ENCODE data around the gene KIAA1671.

Gene KIAA1671

DNA sequence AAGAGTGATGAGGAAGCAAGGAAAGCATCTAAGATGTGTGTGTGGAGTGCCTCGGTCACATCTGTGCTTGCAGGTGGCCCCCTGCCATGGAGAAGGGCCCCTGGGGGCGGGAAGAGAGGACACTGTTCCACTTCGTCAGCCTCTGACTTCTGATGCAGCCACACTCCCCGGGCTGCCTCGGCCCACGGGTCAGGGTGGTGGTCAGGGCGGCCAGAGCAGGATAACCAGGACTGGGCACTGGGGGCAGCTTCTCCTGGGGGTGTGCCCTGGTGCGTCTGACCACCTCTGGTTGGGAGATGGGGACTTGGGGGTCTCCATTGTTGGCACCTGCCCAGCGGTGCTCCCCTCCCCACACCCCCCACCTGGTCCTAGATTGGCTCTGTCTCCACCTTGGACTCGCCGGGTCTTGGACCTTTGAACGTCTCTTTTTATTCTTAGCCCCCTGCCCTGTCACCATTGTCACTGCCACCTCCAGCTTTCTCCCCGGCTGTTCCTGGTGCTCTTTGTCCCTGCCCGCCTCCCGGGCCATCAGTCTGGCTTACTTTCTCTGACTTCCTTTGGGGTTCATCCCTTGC is 114.4 kb downstream of the KIAA1671 start:
- Histone ChIP-seq H3F3A (ENCODE audit: insufficient read depth, low read length) (no peaks in the 10 kb centered on the region), H3K27ac (ENCODE audit: low read depth, low read length, poor library complexity, severe bottlenecking) (no peak overlapping the region), H3K4me1 (ENCODE audit: insufficient read depth, low read length, severe bottlenecking) (no peaks in the 10 kb centered on the region), H4K20me1 (ENCODE audit: insufficient read depth, low read length) (no peaks in the 10 kb centered on the region), H3K4me3 (ENCODE audit: low read depth, low read length, poor library complexity, severe bottlenecking) (no peak overlapping the region), H3K9ac (ENCODE audit: low read length) (no peak overlapping the region), H3K4me2 (ENCODE audit: low read length) (no peak overlapping the region), H3K36me3 (ENCODE audit: insufficient read depth, low read length) (no peaks in the 10 kb centered on the region), H3K79me2 (ENCODE audit: insufficient read depth, low read length) (no peaks in the 10 kb centered on the region), H2AFZ (ENCODE audit: low read length) (no peak overlapping the region), H3K9me3 (ENCODE audit: low read length) (no peaks in the 10 kb centered on the region), H3K27me3 (ENCODE audit: insufficient read depth, low read length) (no peaks in the 10 kb centered on the region), H3K9me2 (ENCODE audit: low read depth, low read length) (no peaks in the 10 kb centered on the region)
- TF ChIP-seq, protein P1, sequence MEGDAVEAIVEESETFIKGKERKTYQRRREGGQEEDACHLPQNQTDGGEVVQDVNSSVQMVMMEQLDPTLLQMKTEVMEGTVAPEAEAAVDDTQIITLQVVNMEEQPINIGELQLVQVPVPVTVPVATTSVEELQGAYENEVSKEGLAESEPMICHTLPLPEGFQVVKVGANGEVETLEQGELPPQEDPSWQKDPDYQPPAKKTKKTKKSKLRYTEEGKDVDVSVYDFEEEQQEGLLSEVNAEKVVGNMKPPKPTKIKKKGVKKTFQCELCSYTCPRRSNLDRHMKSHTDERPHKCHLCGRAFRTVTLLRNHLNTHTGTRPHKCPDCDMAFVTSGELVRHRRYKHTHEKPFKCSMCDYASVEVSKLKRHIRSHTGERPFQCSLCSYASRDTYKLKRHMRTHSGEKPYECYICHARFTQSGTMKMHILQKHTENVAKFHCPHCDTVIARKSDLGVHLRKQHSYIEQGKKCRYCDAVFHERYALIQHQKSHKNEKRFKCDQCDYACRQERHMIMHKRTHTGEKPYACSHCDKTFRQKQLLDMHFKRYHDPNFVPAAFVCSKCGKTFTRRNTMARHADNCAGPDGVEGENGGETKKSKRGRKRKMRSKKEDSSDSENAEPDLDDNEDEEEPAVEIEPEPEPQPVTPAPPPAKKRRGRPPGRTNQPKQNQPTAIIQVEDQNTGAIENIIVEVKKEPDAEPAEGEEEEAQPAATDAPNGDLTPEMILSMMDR (IDR thresholded peaks at IDR 0.05; ENCODE audit: low read length), result no peak
- TF ChIP-seq EZH2 (IDR thresholded peaks at IDR 0.05; ENCODE audit: borderline replicate concordance, low read length), result no peak

DNA sequence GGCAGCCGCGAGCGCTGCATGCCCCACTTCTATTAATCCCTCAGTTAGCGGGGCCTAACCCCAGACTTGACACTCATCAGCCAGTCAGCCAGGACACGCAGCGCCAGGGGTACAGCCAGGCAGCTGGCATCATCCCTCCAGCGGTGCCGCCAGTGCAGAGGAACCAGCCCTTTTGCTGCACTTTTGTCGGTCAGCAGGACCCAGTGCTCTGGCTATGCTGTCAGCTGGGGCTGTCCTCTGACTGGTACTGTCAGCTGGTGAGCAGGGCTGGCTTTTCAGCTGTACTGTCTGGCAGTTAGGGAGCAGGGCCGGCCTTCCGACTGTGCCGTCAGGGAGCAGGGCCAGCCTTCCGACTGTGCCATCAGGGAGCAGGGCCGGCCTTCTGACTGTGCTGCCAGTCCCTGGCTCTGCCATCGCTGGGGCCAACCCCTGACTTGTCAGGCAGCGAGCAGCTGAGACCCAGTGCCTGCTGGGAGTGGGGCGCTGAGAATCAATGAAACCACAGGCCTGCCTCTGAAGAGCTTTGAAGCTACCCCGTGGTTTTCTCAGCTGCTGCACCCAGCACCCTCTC is 115.4 kb downstream of the KIAA1671 start:
- H3K4me1 ChIP-seq (ENCODE audit: insufficient read depth, low read length, severe bottlenecking), result no peaks in the 10 kb centered on the region
- H3K4me2 ChIP-seq (ENCODE audit: low read length), result no peak overlapping the region
- no peak overlapping the region for H2AFZ ChIP-seq (ENCODE audit: low read length)
- H3F3A ChIP-seq (ENCODE audit: insufficient read depth, low read length), result no peaks in the 10 kb centered on the region
- H3K9me2 ChIP-seq (ENCODE audit: low read depth, low read length), result no peaks in the 10 kb centered on the region
- H3K27ac ChIP-seq (ENCODE audit: low read depth, low read length, poor library complexity, severe bottlenecking), result no peak overlapping the region
- no peaks in the 10 kb centered on the region for H3K79me2 ChIP-seq (ENCODE audit: insufficient read depth, low read length)
- no peak overlapping the region for H3K9ac ChIP-seq (ENCODE audit: low read length)
- H3K27me3 ChIP-seq (ENCODE audit: insufficient read depth, low read length), result no peaks in the 10 kb centered on the region
- H3K36me3 ChIP-seq (ENCODE audit: insufficient read depth, low read length), result no peaks in the 10 kb centered on the region
- TF ChIP-seq EZH2 (IDR thresholded peaks at IDR 0.05; ENCODE audit: borderline replicate concordance, low read length), result no peak
- TF ChIP-seq, protein P1 (IDR thresholded peaks at IDR 0.05; ENCODE audit: low read length), result no peak
- H3K9me3 ChIP-seq (ENCODE audit: low read length), result no peaks in the 10 kb centered on the region
- no peaks in the 10 kb centered on the region for H4K20me1 ChIP-seq (ENCODE audit: insufficient read depth, low read length)
- H3K4me3 ChIP-seq (ENCODE audit: low read depth, low read length, poor library complexity, severe bottlenecking), result no peak overlapping the region

DNA sequence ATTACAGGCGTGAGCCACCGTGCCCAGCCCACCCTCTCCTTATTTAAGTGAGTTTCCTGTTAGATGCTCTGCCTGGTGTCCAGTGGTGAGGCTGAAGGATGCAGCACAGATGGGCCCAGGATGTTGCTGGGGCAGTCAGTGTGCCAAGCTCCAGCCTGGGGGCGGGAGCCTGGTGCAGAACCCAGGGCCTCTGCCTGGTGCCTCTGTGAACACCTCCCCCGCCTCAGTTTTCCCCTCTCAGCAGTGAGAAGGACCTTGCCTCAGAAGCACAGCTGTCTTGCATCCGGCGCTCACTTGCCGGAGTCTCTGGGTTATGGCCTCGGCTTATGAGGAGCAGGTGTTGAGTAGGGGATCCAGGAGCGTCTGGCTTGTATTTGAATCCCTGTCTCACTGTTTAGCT is 116.2 kb downstream of the KIAA1671 start:
- H3K9ac ChIP-seq (ENCODE audit: low read length), result no peak overlapping the region
- TF ChIP-seq, protein P1 (IDR thresholded peaks at IDR 0.05; ENCODE audit: low read length), result no peak
- no peak for TF ChIP-seq EZH2 (IDR thresholded peaks at IDR 0.05; ENCODE audit: borderline replicate concordance, low read length)
- no peaks in the 10 kb centered on the region for H3K27me3 ChIP-seq (ENCODE audit: insufficient read depth, low read length)
- no peak overlapping the region for H2AFZ ChIP-seq (ENCODE audit: low read length)
- no peaks in the 10 kb centered on the region for H3K9me2 ChIP-seq (ENCODE audit: low read depth, low read length)
- no peaks in the 10 kb centered on the region for H3K79me2 ChIP-seq (ENCODE audit: insufficient read depth, low read length)
- no peak overlapping the region for H3K4me2 ChIP-seq (ENCODE audit: low read length)
- no peaks in the 10 kb centered on the region for H3K4me1 ChIP-seq (ENCODE audit: insufficient read depth, low read length, severe bottlenecking)
- no peaks in the 10 kb centered on the region for H3F3A ChIP-seq (ENCODE audit: insufficient read depth, low read length)
- no peaks in the 10 kb centered on the region for H3K9me3 ChIP-seq (ENCODE audit: low read length)
- H4K20me1 ChIP-seq (ENCODE audit: insufficient read depth, low read length), result no peaks in the 10 kb centered on the region
- no peaks in the 10 kb centered on the region for H3K36me3 ChIP-seq (ENCODE audit: insufficient read depth, low read length)
- H3K4me3 ChIP-seq (ENCODE audit: low read depth, low read length, poor library complexity, severe bottlenecking), result no peak overlapping the region
- no peak overlapping the region for H3K27ac ChIP-seq (ENCODE audit: low read depth, low read length, poor library complexity, severe bottlenecking)
